Measurements from ENCODE around the gene FAM168A. TPM values are rescaled to one million over a fixed set of nuclear protein-coding genes. Genes with fewer than 3 reads are reported as not detected.

Gene FAM168A
- total and polyA plus RNA-seq, 9 donors, result 16.7 to 45.5 (median 39.5) TPM

DNA sequence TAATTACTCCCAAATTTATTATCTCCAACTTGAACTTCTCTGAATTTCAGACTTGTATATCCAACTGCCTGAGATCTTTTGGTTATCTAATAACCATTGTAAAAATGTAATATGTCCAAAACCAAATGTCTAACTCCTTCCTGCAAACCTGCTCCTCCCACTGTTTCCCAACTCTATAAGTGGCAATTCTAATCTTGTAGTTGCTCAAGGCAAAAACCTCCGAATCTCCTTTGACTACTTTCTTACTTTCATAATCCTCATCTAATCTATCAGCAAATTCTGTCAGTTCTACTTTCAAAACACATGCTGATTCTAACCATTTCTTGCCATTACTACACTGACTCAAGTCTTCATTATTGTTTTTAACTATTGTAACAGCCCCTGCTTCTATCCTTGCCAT lies 55.7 kb downstream of the FAM168A start:
- no peak for DNase-seq
- Histone ChIP-seq H3K27ac (no peak overlapping the region), H3K4me1 (ENCODE audit: insufficient read depth) (peaks cover 2% of the 10 kb centered on the region), H3K27me3 (no peaks in the 10 kb centered on the region), H3K9me3 (no peaks in the 10 kb centered on the region), H3K4me3 (no peak overlapping the region), H3K36me3 (no peaks in the 10 kb centered on the region)
- WGBS, 3 donors, result 72 to 90% (median 85%) methylated on average over 1 of the region's 1 CpG
- intact Hi-C loops (cut with DNase I), result no loop called here
- TF ChIP-seq EP300 (IDR thresholded peaks at IDR 0.05) (no peak), POLR2A (IDR thresholded peaks at IDR 0.05) (no peak)
- TF ChIP-seq, protein P1, sequence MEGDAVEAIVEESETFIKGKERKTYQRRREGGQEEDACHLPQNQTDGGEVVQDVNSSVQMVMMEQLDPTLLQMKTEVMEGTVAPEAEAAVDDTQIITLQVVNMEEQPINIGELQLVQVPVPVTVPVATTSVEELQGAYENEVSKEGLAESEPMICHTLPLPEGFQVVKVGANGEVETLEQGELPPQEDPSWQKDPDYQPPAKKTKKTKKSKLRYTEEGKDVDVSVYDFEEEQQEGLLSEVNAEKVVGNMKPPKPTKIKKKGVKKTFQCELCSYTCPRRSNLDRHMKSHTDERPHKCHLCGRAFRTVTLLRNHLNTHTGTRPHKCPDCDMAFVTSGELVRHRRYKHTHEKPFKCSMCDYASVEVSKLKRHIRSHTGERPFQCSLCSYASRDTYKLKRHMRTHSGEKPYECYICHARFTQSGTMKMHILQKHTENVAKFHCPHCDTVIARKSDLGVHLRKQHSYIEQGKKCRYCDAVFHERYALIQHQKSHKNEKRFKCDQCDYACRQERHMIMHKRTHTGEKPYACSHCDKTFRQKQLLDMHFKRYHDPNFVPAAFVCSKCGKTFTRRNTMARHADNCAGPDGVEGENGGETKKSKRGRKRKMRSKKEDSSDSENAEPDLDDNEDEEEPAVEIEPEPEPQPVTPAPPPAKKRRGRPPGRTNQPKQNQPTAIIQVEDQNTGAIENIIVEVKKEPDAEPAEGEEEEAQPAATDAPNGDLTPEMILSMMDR (IDR thresholded peaks at IDR 0.05), result no peak

DNA sequence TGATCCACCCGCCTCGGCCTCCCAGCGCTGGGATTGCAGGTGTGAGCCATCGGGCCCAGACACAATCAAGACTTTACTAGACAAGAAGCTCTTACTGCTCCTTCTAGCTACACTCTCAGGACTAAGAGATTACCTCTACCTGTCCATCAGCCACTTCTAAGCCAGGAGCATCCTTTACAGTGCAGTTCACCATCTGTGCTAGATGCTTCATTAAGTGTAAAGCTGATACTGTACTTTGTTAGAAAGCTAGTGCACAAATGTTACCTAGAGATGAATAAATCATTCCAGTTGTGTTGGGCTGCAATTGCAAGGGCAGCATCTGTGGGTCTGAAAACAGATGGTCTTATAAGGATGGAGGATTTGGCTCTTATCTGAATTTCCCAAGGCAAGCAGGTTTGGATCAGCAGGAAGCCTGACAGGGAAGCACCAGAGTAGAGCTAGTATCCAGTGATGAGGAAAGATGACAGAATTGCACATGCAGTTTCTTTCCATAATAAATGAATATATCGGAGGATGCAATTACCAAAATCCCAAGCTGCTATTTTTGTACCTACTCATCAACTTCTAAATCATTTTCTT lies 58.3 kb downstream of the FAM168A start:
- H3K9me3 ChIP-seq, result no peaks in the 10 kb centered on the region
- WGBS, 3 donors, result 94 to 98% (median 97%) methylated on average over 5 of the region's 5 CpGs

DNA sequence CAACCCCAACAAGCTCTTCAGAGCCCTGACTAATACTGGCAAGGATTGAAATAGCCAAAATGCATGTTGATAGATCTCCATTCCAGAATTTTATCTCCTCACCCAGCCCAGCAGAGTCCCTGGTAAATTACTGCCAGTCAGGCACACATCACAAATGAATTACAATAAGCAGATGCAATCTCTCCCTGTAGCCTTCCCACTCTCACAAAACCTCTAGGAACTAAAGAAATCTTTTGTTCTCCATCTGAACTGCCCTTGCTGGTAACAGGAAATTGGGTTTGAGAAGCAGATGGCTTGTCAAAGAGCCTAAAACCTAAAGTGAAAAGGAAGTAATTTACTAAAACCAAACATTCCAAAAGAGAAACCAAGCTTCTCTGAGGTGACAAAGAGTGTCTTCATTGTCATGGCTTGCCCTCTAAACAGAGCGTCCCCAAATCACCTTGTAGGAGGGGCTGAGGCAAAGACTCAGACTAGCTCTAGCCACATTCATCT lies 59.5 kb downstream of the FAM168A start:
- no peak for TF ChIP-seq POLR2A (IDR thresholded peaks at IDR 0.05)
- TF ChIP-seq EP300 (IDR thresholded peaks at IDR 0.05), result no peak
- TF ChIP-seq, protein P1 (IDR thresholded peaks at IDR 0.05), result no peak
- no peak overlapping the region for H3K4me3 ChIP-seq
- no peak overlapping the region for H3K27ac ChIP-seq
- H3K9me3 ChIP-seq, result no peaks in the 10 kb centered on the region
- intact Hi-C loops (cut with DNase I), result no loop called here
- no peak for DNase-seq
- H3K4me1 ChIP-seq (ENCODE audit: insufficient read depth), result peaks cover 2% of the 10 kb centered on the region
- 56 to 86% (median 82%) methylated on average over 1 of the region's 1 CpG for WGBS, 3 donors
- no peaks in the 10 kb centered on the region for H3K36me3 ChIP-seq
- H3K27me3 ChIP-seq, result no peaks in the 10 kb centered on the region

More for the DNA sequence above, 58.3 kb downstream of the FAM168A start:
- intact Hi-C loops (cut with DNase I), result no loop called here
- no peak for TF ChIP-seq EP300 (IDR thresholded peaks at IDR 0.05)
- no peak for TF ChIP-seq POLR2A (IDR thresholded peaks at IDR 0.05)
- TF ChIP-seq, protein P1 (IDR thresholded peaks at IDR 0.05), result no peak
- H3K27me3 ChIP-seq, result no peaks in the 10 kb centered on the region
- peaks cover 2% of the 10 kb centered on the region for H3K4me1 ChIP-seq (ENCODE audit: insufficient read depth)
- DNase-seq, result no peak
- no peaks in the 10 kb centered on the region for H3K36me3 ChIP-seq
- H3K27ac ChIP-seq, result no peak overlapping the region
- no peak overlapping the region for H3K4me3 ChIP-seq

DNA sequence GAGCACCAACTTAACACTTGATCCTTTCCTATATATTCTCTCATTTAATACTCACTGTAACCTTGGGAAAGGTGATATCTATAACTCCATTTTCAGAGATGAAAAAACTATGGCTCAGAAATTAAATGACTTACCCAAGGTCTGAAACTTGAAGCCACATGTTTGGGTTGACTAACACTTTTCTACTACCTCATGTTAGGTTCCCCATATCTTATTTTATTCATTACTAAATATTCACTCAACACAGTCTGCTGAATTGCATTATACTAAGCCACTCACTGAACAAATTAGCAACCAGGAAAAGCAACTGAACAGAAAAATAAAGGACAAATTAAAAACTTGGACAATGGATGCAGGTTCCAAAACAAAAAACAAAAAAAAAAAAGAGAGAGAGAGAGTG lies 59.9 kb downstream of the FAM168A start:
- Histone ChIP-seq H3K9me3 (no peaks in the 10 kb centered on the region), H3K27me3 (no peaks in the 10 kb centered on the region), H3K4me1 (ENCODE audit: insufficient read depth) (peaks cover 2% of the 10 kb centered on the region), H3K36me3 (no peaks in the 10 kb centered on the region), H3K4me3 (no peak overlapping the region), H3K27ac (no peak overlapping the region)
- no peak for DNase-seq
- intact Hi-C loops (cut with DNase I), result no loop called here
- TF ChIP-seq, protein P1 (IDR thresholded peaks at IDR 0.05), result no peak
- no peak for TF ChIP-seq EP300 (IDR thresholded peaks at IDR 0.05)
- no peak for TF ChIP-seq POLR2A (IDR thresholded peaks at IDR 0.05)

All from ovary (tissue), 9 donors.